ENCODE data around the gene CDK14. TPM values are rescaled to one million over a fixed set of nuclear protein-coding genes. Genes with fewer than 3 reads are reported as not detected.

Gene CDK14
- total and polyA plus RNA-seq, 2 of the 8 experiments (the other 6 are each of a cell fraction or from before 2014, with no cell fraction given) = 5.5 to 47.3 TPM

DNA sequence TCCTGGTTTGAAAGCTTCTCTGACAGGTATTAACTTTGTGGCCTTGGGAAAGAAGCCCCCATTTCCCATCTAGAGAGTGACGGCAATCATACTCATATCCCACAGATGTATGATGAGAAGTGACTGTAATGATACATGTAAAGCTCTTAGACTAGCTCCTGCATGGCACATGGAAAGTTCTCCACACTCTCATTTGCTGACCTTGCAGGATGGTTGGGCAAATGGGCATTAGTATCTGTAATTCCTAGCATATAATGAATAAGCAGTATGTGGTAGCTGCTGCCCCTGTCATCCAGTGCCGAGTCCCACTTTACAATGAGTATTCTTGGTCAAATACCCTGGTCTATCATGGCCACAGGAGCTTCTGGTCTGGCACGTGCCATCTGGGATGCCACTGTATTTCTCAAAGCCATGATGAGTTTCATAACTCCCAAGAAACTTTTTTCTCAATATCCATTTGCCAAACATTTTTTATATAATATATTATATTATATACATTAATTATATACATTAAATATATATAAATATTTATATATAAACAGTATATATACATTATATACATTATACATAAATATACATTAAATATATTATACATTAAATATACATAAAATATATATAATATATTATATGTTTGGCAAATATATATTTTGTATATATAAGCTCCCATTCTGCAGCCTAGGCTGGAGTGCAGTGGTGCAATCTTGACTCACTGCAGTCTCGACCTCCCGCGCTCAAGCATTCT lies 561.6 kb downstream of the CDK14 start:
- no peak overlapping the region for H4K8ac ChIP-seq (ENCODE audit: extremely low read depth, insufficient read depth, low read length)
- TF ChIP-seq, protein P1, sequence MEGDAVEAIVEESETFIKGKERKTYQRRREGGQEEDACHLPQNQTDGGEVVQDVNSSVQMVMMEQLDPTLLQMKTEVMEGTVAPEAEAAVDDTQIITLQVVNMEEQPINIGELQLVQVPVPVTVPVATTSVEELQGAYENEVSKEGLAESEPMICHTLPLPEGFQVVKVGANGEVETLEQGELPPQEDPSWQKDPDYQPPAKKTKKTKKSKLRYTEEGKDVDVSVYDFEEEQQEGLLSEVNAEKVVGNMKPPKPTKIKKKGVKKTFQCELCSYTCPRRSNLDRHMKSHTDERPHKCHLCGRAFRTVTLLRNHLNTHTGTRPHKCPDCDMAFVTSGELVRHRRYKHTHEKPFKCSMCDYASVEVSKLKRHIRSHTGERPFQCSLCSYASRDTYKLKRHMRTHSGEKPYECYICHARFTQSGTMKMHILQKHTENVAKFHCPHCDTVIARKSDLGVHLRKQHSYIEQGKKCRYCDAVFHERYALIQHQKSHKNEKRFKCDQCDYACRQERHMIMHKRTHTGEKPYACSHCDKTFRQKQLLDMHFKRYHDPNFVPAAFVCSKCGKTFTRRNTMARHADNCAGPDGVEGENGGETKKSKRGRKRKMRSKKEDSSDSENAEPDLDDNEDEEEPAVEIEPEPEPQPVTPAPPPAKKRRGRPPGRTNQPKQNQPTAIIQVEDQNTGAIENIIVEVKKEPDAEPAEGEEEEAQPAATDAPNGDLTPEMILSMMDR (IDR thresholded peaks at IDR 0.05; ENCODE audit: control extremely low read depth in 1 of 3, insufficient read depth in 1 of 3, low read depth in 1 of 3, low read length in 3 of 3) = no peak
- TF ChIP-seq POU5F1 (IDR thresholded peaks at IDR 0.05; ENCODE audit: low read depth, low read length) = no peak
- TF ChIP-seq SP1 (IDR thresholded peaks at IDR 0.05; ENCODE audit: low read depth, low read length) = no peak
- TF ChIP-seq SP2 (IDR thresholded peaks at IDR 0.05; ENCODE audit: low read length) = no peak
- TF ChIP-seq E2F6 (IDR thresholded peaks at IDR 0.05) = no peak
- no peak for TF ChIP-seq SIRT6 (IDR thresholded peaks at IDR 0.05; ENCODE audit: low read length)
- TF ChIP-seq EGR1 (IDR thresholded peaks at IDR 0.05; ENCODE audit: borderline replicate concordance, low read depth, low read length) = no peak
- TF ChIP-seq HDAC2 (IDR thresholded peaks at IDR 0.05; ENCODE audit: borderline replicate concordance in 1 of 2, low read depth in 2 of 2, low read length in 2 of 2) = no peak
- no peak for TF ChIP-seq CHD1 (IDR thresholded peaks at IDR 0.05; ENCODE audit: low read depth, low read length)
- no peak for TF ChIP-seq RXRA (IDR thresholded peaks at IDR 0.05; ENCODE audit: insufficient read depth, low read depth, low read length)

More for the DNA sequence above, 561.6 kb downstream of the CDK14 start:
- Histone ChIP-seq H3K14ac (ENCODE audit: insufficient read length) (no peak overlapping the region), H3K27ac (ENCODE audit: low read depth, low read length) (no peak overlapping the region), H3K23me2 (ENCODE audit: low read depth, low read length) (no peaks in the 10 kb centered on the region), H3K4me1 (replicated peaks in 1 of 4; ENCODE audit: control insufficient read depth in 3 of 4, insufficient read depth in 4 of 4, low read length in 3 of 4) (no peaks in the 10 kb centered on the region), H4K91ac (replicated peaks; ENCODE audit: insufficient read length, low read length) (no peak overlapping the region), H3K4me2 (ENCODE audit: insufficient read depth in 1 of 2, low read depth in 2 of 2, low read length in 2 of 2) (no peak overlapping the region), H3K4me3 (ENCODE audit: extremely low read depth in 1 of 4, insufficient read depth in 2 of 4, low read depth in 3 of 4, low read length in 4 of 4) (no peak overlapping the region), H3K23ac (ENCODE audit: insufficient read length) (no peak overlapping the region), H3K9ac (replicated peaks in 1 of 4; ENCODE audit: extremely low read depth in 1 of 4, low read depth in 3 of 4, low read length in 3 of 4) (no peak overlapping the region), H3K79me1 (ENCODE audit: low read depth, low read length) (no peaks in the 10 kb centered on the region), H2BK15ac (ENCODE audit: low read length) (no peak overlapping the region), H3K27me3 (replicated peaks in 1 of 4; ENCODE audit: control insufficient read depth in 3 of 4, extremely low read depth in 1 of 4, insufficient read depth in 3 of 4, low read length in 3 of 4) (no peaks in the 10 kb centered on the region), H3K4ac (replicated peaks; ENCODE audit: insufficient read length, low read depth, low read length) (no peak overlapping the region), H3K9me3 (ENCODE audit: insufficient read depth in 2 of 2, low read depth in 1 of 2, low read length in 1 of 2) (no peaks in the 10 kb centered on the region), H2BK5ac (ENCODE audit: low read depth, low read length) (no peak overlapping the region), H2BK20ac (ENCODE audit: low read length) (no peak overlapping the region), H4K5ac (ENCODE audit: insufficient read length, low read depth, low read length) (no peak overlapping the region), H2BK120ac (replicated peaks; ENCODE audit: low read depth, low read length) (no peak overlapping the region), H3K36me3 (ENCODE audit: control insufficient read depth in 2 of 4, insufficient read depth in 4 of 4, low read length in 3 of 4) (peaks cover 0 to 2% (median 0%) of the 10 kb centered on the region in 4 experiments; a peak in 1 of 8 replicates), H2AK5ac (ENCODE audit: low read depth, low read length) (no peak overlapping the region), H3K56ac (replicated peaks; ENCODE audit: insufficient read length, low read depth, low read length) (no peak overlapping the region), H2BK12ac (ENCODE audit: low read depth, low read length) (no peak overlapping the region), H3K79me2 (ENCODE audit: control insufficient read depth in 1 of 2, insufficient read depth in 2 of 2, low read length in 2 of 2) (no peaks in the 10 kb centered on the region), H4K20me1 (replicated peaks in 1 of 2; ENCODE audit: control insufficient read depth in 1 of 2, insufficient read depth in 2 of 2, low read length in 2 of 2) (peaks cover 0 to 3% of the 10 kb centered on the region in 2 experiments), H3K18ac (ENCODE audit: extremely low read depth, low read length) (no peak overlapping the region), H2AFZ (ENCODE audit: low read length) (no peak overlapping the region)
- ChIA-PET POLR2A (ENCODE audit: partially characterized antibody) (interaction anchor here (0.6 kb wide), 1 partner anchor 10 kb away, joined by 3 read pairs; no protein-coding TSS in a partner anchor), CTCF (ENCODE audit: partially characterized antibody) (no interaction called here)
- DNase-seq (ENCODE audit: low read depth in 1 of 2, low spot score in 2 of 2) (no peak), FAIRE-seq (no peak)
- 77% methylated on average over 6 of the region's 6 CpGs; no CpG with 5 or more reads in 1 of the 2 experiments for WGBS, 2 experiments (ENCODE audit: extremely low coverage in 1 of 2, insufficient coverage in 1 of 2, insufficient read length in 1 of 2, insufficient replicate concordance in 2 of 2, low coverage in 1 of 2, low lambda C conversion rate in 2 of 2, missing lambda C conversion rate in 1 of 2)
